ENCODE results near the gene CELSR2. TPM values are rescaled to one million over a fixed set of nuclear protein-coding genes. Genes with fewer than 3 reads are reported as not detected.

The CELSR2 gene
- total and polyA plus RNA-seq, 4 donors, result 0.38 to 4.2 (median 1.8) TPM

DNA sequence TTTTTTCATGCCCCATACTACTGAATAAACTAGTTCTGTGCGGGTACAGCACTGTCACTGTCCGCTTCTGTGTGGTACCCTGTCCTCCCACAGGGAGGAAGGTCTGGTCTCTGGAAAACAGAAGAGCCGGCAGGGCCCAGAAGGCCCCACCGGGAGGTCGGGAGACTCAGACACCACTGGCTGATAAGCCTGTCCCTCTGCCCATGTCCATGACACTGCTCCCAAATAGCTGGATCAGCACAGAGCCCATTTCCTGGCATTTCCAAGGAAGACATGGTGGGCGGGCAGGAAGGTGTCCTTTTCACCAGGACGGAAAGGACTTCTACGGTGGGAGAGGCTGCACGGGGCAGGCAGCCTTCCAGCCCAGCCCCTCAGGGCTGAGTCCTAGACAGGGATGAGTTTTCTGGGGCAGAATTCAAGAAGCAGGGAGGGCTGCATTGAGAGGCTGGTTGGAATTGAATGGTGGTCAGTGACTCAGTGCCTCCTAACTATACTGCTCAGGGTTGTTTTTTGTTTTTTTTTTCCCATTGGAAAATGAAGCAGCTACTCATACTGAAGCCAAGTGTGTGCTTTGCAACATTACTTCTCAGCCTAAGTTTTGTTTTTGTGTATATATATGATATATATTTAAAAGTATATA is 26.5 kb downstream of the CELSR2 start:
- no peak for ATAC-seq (ENCODE audit: low FRiP score)
- H3K27ac ChIP-seq (ENCODE audit: low read depth in 1 of 2, low read length in 2 of 2), result no peak overlapping the region

DNA sequence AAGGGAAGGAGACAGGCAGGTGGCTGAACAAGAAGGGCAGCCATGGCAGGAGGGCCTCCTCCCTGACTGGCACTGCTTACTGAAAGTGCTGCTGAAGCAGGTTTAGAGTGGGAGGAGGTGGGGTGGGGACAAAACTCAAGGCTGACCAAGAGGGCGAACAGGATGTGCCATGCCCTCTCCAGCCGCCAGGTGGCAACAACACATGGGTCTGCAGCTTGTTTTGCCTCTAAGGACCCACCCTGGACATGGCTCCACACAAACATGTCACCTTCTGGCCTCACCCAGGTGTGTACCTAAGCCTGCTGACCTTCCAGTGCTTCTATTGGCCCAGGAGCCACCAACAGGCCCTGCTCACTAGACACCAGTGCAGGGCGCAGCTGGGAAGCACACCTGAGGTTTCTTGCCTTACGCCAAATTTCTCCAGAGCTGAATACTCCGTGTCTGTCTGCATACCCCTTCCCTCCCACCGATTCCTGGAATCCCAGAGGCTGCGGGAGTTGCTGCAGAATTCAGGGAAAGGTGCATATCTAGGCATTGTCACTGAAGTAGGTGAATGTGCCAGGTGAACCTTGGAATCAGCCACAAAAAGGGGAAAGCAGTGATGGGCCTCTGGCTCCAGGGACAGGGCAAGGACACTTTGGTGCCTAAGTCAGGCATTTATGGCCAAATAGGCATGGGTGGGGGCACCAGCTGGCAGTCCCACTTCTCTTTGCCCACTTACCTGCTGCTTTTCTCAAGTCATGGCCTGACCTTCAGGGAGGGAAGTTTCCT is 28.3 kb downstream of the CELSR2 start:
- H3K36me3 ChIP-seq (ENCODE audit: control insufficient read depth in 1 of 2, insufficient read depth in 2 of 2, low read length in 1 of 2), result no peaks in the 10 kb centered on the region
- H3K4me1 ChIP-seq (ENCODE audit: control insufficient read depth in 1 of 2, insufficient read depth in 2 of 2, low read length in 2 of 2), result no peaks in the 10 kb centered on the region
- peak; percentile 84 to 94 for DNase-seq
- peak; percentile 81 for ATAC-seq (ENCODE audit: low FRiP score)
- intact Hi-C loops (cut with DNase I), result loop anchor here (2.0 to 10.0 kb wide), 3 partner anchors 65 to 257 kb away; partner anchors contain the start of gene GPR61 (in 1 of the 2)
- WGBS, 2 donors, result 57 to 64% methylated on average over 7 of the region's 7 CpGs
- H3K27ac ChIP-seq (ENCODE audit: low read depth in 1 of 2, low read length in 2 of 2), result no peak overlapping the region
- H3K4me3 ChIP-seq (ENCODE audit: low read length in 2 of 2), result no peak overlapping the region
- H3K9me3 ChIP-seq (ENCODE audit: control insufficient read depth, low read length), result no peaks in the 10 kb centered on the region
- no peaks in the 10 kb centered on the region for H3K27me3 ChIP-seq (ENCODE audit: control insufficient read depth in 1 of 2, insufficient read depth in 2 of 2, low read length in 1 of 2)

More for the DNA sequence above, 26.5 kb downstream of the CELSR2 start:
- H3K4me3 ChIP-seq (ENCODE audit: low read length in 2 of 2), result no peak overlapping the region
- DNase-seq, result no peak
- no peaks in the 10 kb centered on the region for H3K36me3 ChIP-seq (ENCODE audit: control insufficient read depth in 1 of 2, insufficient read depth in 2 of 2, low read length in 1 of 2)
- 78% methylated on average over 9 of the region's 9 CpGs for WGBS, 2 donors
- no peaks in the 10 kb centered on the region for H3K9me3 ChIP-seq (ENCODE audit: control insufficient read depth, low read length)
- no peaks in the 10 kb centered on the region for H3K27me3 ChIP-seq (ENCODE audit: control insufficient read depth in 1 of 2, insufficient read depth in 2 of 2, low read length in 1 of 2)
- H3K4me1 ChIP-seq (ENCODE audit: control insufficient read depth in 1 of 2, insufficient read depth in 2 of 2, low read length in 2 of 2), result no peaks in the 10 kb centered on the region
- intact Hi-C loops (cut with DNase I), result loop anchor here (2.0 to 10.0 kb wide), 3 partner anchors 66 to 259 kb away; partner anchors contain the start of gene GPR61 (in 1 of the 2)

- no peak overlapping the region for H3K4me3 ChIP-seq (ENCODE audit: low read length in 2 of 2)
- no peak overlapping the region for H3K27ac ChIP-seq (ENCODE audit: low read depth in 1 of 2, low read length in 2 of 2)
- WGBS, 2 donors, result 89 to 94% methylated on average over 5 of the region's 5 CpGs
- no peaks in the 10 kb centered on the region for H3K4me1 ChIP-seq (ENCODE audit: control insufficient read depth in 1 of 2, insufficient read depth in 2 of 2, low read length in 2 of 2)
- H3K27me3 ChIP-seq (ENCODE audit: control insufficient read depth in 1 of 2, insufficient read depth in 2 of 2, low read length in 1 of 2), result no peaks in the 10 kb centered on the region
- no peaks in the 10 kb centered on the region for H3K36me3 ChIP-seq (ENCODE audit: control insufficient read depth in 1 of 2, insufficient read depth in 2 of 2, low read length in 1 of 2)
- no peaks in the 10 kb centered on the region for H3K9me3 ChIP-seq (ENCODE audit: control insufficient read depth, low read length)
- DNase-seq (no peak), ATAC-seq (ENCODE audit: low FRiP score) (no peak)
- intact Hi-C loops (cut with DNase I), result loop anchor here (5.0 to 10.0 kb wide), 3 partner anchors 63 to 255 kb away; partner anchors contain the start of gene GPR61 (in 1 of the 2)
These were observed 30.4 kb downstream of the CELSR2 start for GRCh38 chr1:109279615-109280278.

GRCh38 chr1:109280862-109281261 is 31.5 kb downstream of the CELSR2 start:
- no peaks in the 10 kb centered on the region for H3K4me1 ChIP-seq (ENCODE audit: control insufficient read depth in 1 of 2, insufficient read depth in 2 of 2, low read length in 2 of 2)
- peak in 1 of 2 donors; percentile 70 for DNase-seq
- no peaks in the 10 kb centered on the region for H3K27me3 ChIP-seq (ENCODE audit: control insufficient read depth in 1 of 2, insufficient read depth in 2 of 2, low read length in 1 of 2)
- WGBS, 2 donors, result 90 to 93% methylated on average over 12 of the region's 12 CpGs
- no peak for ATAC-seq (ENCODE audit: low FRiP score)
- H3K36me3 ChIP-seq (ENCODE audit: control insufficient read depth in 1 of 2, insufficient read depth in 2 of 2, low read length in 1 of 2), result no peaks in the 10 kb centered on the region
- H3K9me3 ChIP-seq (ENCODE audit: control insufficient read depth, low read length), result no peaks in the 10 kb centered on the region
- H3K27ac ChIP-seq (ENCODE audit: low read depth in 1 of 2, low read length in 2 of 2), result no peak overlapping the region
- intact Hi-C loops (cut with DNase I), result loop anchor here in 1 of 2 donors (10.0 kb wide), 1 partner anchor 64 kb away; no protein-coding TSS in a partner anchor
- no peak overlapping the region for H3K4me3 ChIP-seq (ENCODE audit: low read length in 2 of 2)

DNA sequence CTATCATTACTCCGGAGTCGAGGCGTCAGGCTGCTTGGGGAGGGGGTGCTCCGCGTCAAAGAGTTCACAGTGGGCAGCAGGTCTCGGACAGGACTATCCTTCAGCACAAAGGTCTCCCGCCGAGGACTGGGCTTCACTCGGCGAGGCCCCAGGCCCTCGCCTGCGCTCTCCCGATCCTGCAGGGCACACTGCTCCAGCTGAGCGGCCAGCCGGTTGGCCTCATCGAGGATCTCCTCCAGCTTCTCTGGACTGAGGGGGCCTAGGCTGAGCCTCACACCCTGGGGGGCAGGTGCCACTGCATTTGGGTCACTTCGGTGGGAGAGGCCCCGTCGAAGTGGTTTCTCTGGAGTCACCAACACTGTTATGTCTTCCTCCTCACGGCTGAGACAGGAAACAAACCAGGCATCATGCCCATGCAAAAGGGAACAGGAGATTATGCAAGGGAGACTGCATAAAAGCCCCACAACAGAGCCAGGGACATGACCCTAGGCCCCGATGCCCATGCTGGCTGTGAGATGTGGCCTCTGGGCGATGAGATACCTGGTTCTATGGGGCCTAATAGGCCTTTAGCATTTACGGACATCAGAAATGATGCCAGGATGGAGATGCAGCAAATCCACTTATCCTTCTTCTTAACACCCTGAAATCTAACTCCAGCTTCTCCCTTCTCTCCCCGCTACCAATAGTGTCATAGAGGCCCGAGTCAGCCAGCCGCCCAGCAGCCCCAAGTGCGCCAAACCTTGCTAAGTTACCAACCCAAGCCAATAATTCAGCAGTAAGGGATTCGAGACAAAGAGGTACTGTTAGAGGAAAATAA is 32.5 kb downstream of the CELSR2 start:
- no peaks in the 10 kb centered on the region for H3K36me3 ChIP-seq (ENCODE audit: control insufficient read depth in 1 of 2, insufficient read depth in 2 of 2, low read length in 1 of 2)
- intact Hi-C loops (cut with DNase I), result loop anchor here (2.0 to 10.0 kb wide), 2 partner anchors 63 to 117 kb away; no protein-coding TSS in a partner anchor

DNA sequence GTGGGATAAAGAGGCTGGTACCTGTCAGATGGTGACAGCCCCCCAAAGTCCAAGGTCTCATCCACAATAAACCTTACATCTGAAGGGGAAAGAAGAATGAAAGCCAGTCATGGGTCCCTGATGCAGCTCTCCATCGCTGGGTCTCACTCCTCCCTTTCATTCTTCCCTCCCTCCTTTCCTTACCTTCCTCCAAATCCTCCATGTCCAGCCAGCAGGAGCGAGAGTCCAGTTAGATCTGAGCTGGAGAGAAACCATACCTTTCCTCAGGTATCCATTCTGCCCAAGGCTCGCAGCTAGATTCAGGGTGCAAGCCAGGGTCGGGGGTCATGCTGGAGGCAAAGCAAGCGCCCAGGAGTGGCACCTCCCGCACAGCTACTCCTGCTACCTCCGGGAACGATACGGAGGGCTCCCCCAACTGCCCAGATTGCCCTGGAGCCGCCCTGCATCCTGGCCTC is 33.2 kb downstream of the CELSR2 start:
- Histone ChIP-seq H3K36me3 (ENCODE audit: control insufficient read depth in 1 of 2, insufficient read depth in 2 of 2, low read length in 1 of 2) (no peaks in the 10 kb centered on the region), H3K9me3 (ENCODE audit: control insufficient read depth, low read length) (no peaks in the 10 kb centered on the region), H3K4me3 (ENCODE audit: low read length in 2 of 2) (peak overlapping the region; percentile 12 to 14), H3K27me3 (ENCODE audit: control insufficient read depth in 1 of 2, insufficient read depth in 2 of 2, low read length in 1 of 2) (no peaks in the 10 kb centered on the region), H3K27ac (ENCODE audit: low read depth in 1 of 2, low read length in 2 of 2) (peak overlapping the region in 1 of 2 donors; percentile 38), H3K4me1 (ENCODE audit: control insufficient read depth in 1 of 2, insufficient read depth in 2 of 2, low read length in 2 of 2) (no peaks in the 10 kb centered on the region)
- WGBS, 2 donors, result 1 to 3% methylated on average over 10 of the region's 10 CpGs
- intact Hi-C loops (cut with DNase I), result loop anchor here (2.0 to 10.0 kb wide), 2 partner anchors 62 to 116 kb away; no protein-coding TSS in a partner anchor
- ATAC-seq (ENCODE audit: low FRiP score) (no peak), DNase-seq (peak in 1 of 2 donors; percentile 73)

More for the DNA sequence above, 32.5 kb downstream of the CELSR2 start:
- DNase-seq (peak in 1 of 2 donors; percentile 74), ATAC-seq (ENCODE audit: low FRiP score) (no peak)
- no peaks in the 10 kb centered on the region for H3K27me3 ChIP-seq (ENCODE audit: control insufficient read depth in 1 of 2, insufficient read depth in 2 of 2, low read length in 1 of 2)
- no peaks in the 10 kb centered on the region for H3K9me3 ChIP-seq (ENCODE audit: control insufficient read depth, low read length)
- H3K4me3 ChIP-seq (ENCODE audit: low read length in 2 of 2), result peak overlapping the region in 1 of 2 donors; percentile 12
- no peaks in the 10 kb centered on the region for H3K4me1 ChIP-seq (ENCODE audit: control insufficient read depth in 1 of 2, insufficient read depth in 2 of 2, low read length in 2 of 2)
- WGBS, 2 donors, result 42 to 51% methylated on average over 28 of the region's 28 CpGs
- H3K27ac ChIP-seq (ENCODE audit: low read depth in 1 of 2, low read length in 2 of 2), result no peak overlapping the region

DNA sequence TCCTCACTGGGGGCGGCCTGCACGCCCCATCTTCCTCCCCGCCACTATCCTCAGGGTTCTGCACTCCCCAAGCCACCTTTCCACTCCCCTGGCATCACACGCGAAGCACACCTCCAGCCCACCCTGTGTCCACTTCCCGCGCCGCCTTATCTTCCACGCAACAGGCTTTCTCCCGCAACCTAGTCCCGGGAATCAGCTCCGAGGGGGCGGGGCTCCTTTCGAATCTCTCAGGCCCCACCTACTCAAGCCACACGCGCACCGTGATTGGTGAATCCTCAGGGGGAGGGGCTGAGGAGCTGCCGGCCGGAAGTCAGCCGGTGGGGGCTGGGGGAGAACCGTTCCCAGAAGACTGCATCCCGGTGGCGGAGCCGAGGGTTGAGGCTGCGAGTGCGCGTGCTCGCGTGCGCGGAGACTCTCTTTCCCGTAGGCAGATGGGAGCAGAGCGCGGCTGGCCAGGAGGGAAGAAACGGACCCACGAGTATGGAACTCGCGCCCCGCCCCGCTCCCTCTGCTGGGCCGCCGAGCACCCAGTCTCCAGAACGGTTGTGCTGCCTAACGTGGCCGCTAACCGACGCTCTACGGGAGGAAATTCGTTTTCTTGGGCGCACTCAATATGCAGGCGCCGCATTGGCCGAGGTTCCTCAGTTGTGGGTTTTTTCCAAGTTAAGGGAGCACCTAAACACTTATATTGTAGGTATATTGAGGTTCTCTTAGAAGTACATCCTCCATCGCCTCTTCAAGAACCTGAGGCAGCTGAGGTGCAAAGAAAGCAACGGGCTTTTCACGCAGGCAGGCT is 33.8 kb downstream of the CELSR2 start, which contains the start of gene PSRC1:
Gene PSRC1, minus strand, starts transcription at position 194 of the 796 bp plus-strand sequence.
- Histone ChIP-seq H3K4me3 (ENCODE audit: low read length in 2 of 2) (peak within 1 kb of the TSS; percentile 28 to 51), H3K27ac (ENCODE audit: low read depth in 1 of 2, low read length in 2 of 2) (peak within 1 kb of the TSS; percentile 86 to 92), H3K9me3 (ENCODE audit: control insufficient read depth, low read length) (no peaks in the 10 kb centered on the region), H3K36me3 (ENCODE audit: control insufficient read depth in 1 of 2, insufficient read depth in 2 of 2, low read length in 1 of 2) (no peaks in the 10 kb centered on the region), H3K4me1 (ENCODE audit: control insufficient read depth in 1 of 2, insufficient read depth in 2 of 2, low read length in 2 of 2) (no peaks in the 10 kb centered on the region), H3K27me3 (ENCODE audit: control insufficient read depth in 1 of 2, insufficient read depth in 2 of 2, low read length in 1 of 2) (no peaks in the 10 kb centered on the region)
- intact Hi-C loops (cut with DNase I), result loop anchor here (2.0 to 10.0 kb wide), 2 partner anchors 62 to 116 kb away; no protein-coding TSS in a partner anchor
- WGBS, 2 donors, result 0 to 1% methylated on average over 46 to 56 of the region's 56 CpGs
- DNase-seq (peak; percentile 98), ATAC-seq (ENCODE audit: low FRiP score) (peak; percentile 99)

Measured in aorta (tissue), 5 donors.